HCT116 (cell line): ENCODE data around the gene CARD16. TPM values are rescaled to one million over a fixed set of nuclear protein-coding genes. Genes with fewer than 3 reads are reported as not detected.

ENCODE experiments used
- ATAC-seq: fragments of 200-7000 bp; cut with Tn5 transposase; 2 replicates; pipeline ENCODE4 v1.9.1; 2020; ENCODE audit warnings: mild to moderate bottlenecking, moderate library complexity
- BruUV-seq: library from RNA; stranded (reverse); fragments of 400-500 nt; replicated peaks from 2 replicates; lab custom pipeline; 2021; lab: Mats Ljungman, UMichigan
- CTCF ChIA-PET: fragments of 300-600 bp; sonication (Branson Sonifier 250); formaldehyde crosslinking; loops from one replicate; lab custom pipeline; 2021; ENCODE audit warnings: antibody characterized with exemption; lab: Charles Lee
- POLR2A ChIA-PET: fragments of 300-600, 350-600 bp; sonication (Branson Sonifier 250); formaldehyde crosslinking; loops from one replicate; lab custom pipeline; 2021; ENCODE audit warnings: antibody characterized with exemption; lab: Charles Lee
- RAD21 ChIA-PET, 2 experiments: fragments of 300-600 bp; sonication (Branson Sonifier 250); formaldehyde crosslinking; loops; one replicate each; lab custom pipeline; 2023; ENCODE audit warnings: low total read pairs in 2 of 2; ENCODE audit not compliant: uncharacterized antibody in 2 of 2, unreplicated experiment in 2 of 2, low non-redundant PET in 1 of 2; lab: Charles Lee
- DNase-seq: peaks from one replicate; pipeline ENCODE4 v3.0.0-alpha.2; 2010; ENCODE audit warnings: low read depth, low spot score
- H2AFZ ChIP-seq: fragments of 200-600 bp; shearing (Covaris generic), sonication (generic); 2 replicates; pipeline ENCODE4 v1.6.1; 2017; ENCODE audit warnings: low read depth, mixed run types, mixed read lengths, antibody characterized with exemption, low read length; ENCODE audit not compliant: poor library complexity, severe bottlenecking
- H3K27ac ChIP-seq: 2 replicates; pipeline ENCODE4 v1.5.1; 2012; ENCODE audit warnings: low read depth, low read length
- H3K27me3 ChIP-seq: fragments of 200-600 bp; sonication (generic); 2 replicates; pipeline ENCODE4 v1.6.1; 2016; ENCODE audit warnings: mixed run types, low read length, mixed read lengths; ENCODE audit not compliant: insufficient read depth
- H3K36me3 ChIP-seq, 2 experiments: fragments of 200-500 bp in 1 of 2; fragments of 200-600 bp in 1 of 2; sonication (Bioruptor generic) in 1 of 2; sonication (generic) in 1 of 2; 2 replicates each; pipeline versions ENCODE4 v1.5.1 to v1.6.1; 2014 to 2016; ENCODE audit warnings: low read length in 2 of 2, inconsistent platforms in 1 of 2, mixed read lengths in 1 of 2, mixed run types in 1 of 2; ENCODE audit not compliant: insufficient read depth in 2 of 2, control insufficient read depth in 1 of 2
- H3K4me1 ChIP-seq, 2 experiments: fragments of 200-600 bp in 1 of 2; sonication (generic) in 1 of 2; 2 replicates each; pipeline versions ENCODE4 v1.5.1 to v1.6.1; 2012 to 2017; ENCODE audit warnings: low read length in 2 of 2, inconsistent platforms in 1 of 2, mild to moderate bottlenecking in 1 of 2, mixed read lengths in 1 of 2, mixed run types in 1 of 2, moderate library complexity in 1 of 2; ENCODE audit not compliant: insufficient read depth in 2 of 2, control insufficient read depth in 1 of 2
- H3K4me2 ChIP-seq: fragments of 200-600 bp; sonication (generic); 2 replicates; pipeline ENCODE4 v1.6.1; 2017; ENCODE audit warnings: mixed run types, low read length, mixed read lengths
- H3K4me3 ChIP-seq, 2 experiments: fragments of 200-600 bp in 1 of 2; sonication (generic) in 1 of 2; replicated peaks in 1 of 2; 2 replicates each; pipeline ENCODE4 v1.5.1; 2011 to 2016; ENCODE audit warnings: low read length in 2 of 2, control low read depth in 1 of 2, low read depth in 1 of 2, mild to moderate bottlenecking in 1 of 2, mixed read lengths in 1 of 2, mixed run types in 1 of 2
- H3K79me2 ChIP-seq: fragments of 200-600 bp; sonication (generic); 2 replicates; pipeline ENCODE4 v1.6.1; 2017; ENCODE audit warnings: mild to moderate bottlenecking, mixed run types, low read length, moderate library complexity, mixed read lengths; ENCODE audit not compliant: insufficient read depth
- H3K9ac ChIP-seq: fragments of 200-600 bp; sonication (generic); 2 replicates; pipeline ENCODE4 v1.6.1; 2016; ENCODE audit warnings: low read length, mixed read lengths
- H3K9me2 ChIP-seq: fragments of 200-600 bp; sonication (generic), shearing (Covaris generic); 2 replicates; pipeline ENCODE4 v1.6.1; 2017; ENCODE audit warnings: mixed run types, mild to moderate bottlenecking, moderate library complexity; ENCODE audit not compliant: insufficient read depth
- H3K9me3 ChIP-seq, 2 experiments: fragments of 200-500 bp in 1 of 2; fragments of 200-600 bp in 1 of 2; sonication (Bioruptor generic) in 1 of 2; sonication (generic) in 1 of 2; 2 replicates each; pipeline ENCODE4 v1.6.1; 2014 to 2017; ENCODE audit warnings: low read length in 2 of 2, mixed read lengths in 2 of 2, inconsistent platforms in 1 of 2, low read depth in 1 of 2, mild to moderate bottlenecking in 1 of 2, mixed run types in 1 of 2, moderate library complexity in 1 of 2; ENCODE audit not compliant: control insufficient read depth in 1 of 2, insufficient read depth in 1 of 2
- H4K20me1 ChIP-seq: fragments of 200-600 bp; sonication (generic), shearing (Covaris generic); 2 replicates; pipeline ENCODE4 v1.6.1; 2017; ENCODE audit warnings: mixed run types, mild to moderate bottlenecking, moderate library complexity; ENCODE audit not compliant: insufficient read depth
- CTCF ChIP-seq, 3 experiments: fragments of 200-600 bp in 1 of 3; sonication (generic) in 1 of 3; IDR thresholded peaks in 2 of 3; conservative IDR thresholded peaks in 1 of 3; 2 replicates each; pipeline ENCODE4 v1.5.1; 2012 to 2017; ENCODE audit warnings: low read depth in 2 of 3, low read length in 2 of 3, antibody characterized with exemption in 1 of 3, borderline replicate concordance in 1 of 3, control low read depth in 1 of 3, mild to moderate bottlenecking in 1 of 3, mixed read lengths in 1 of 3, mixed run types in 1 of 3, moderate library complexity in 1 of 3; ENCODE audit not compliant: insufficient read depth in 1 of 3
- EGR1 ChIP-seq: IDR thresholded peaks from 2 replicates; pipeline ENCODE4 v1.6.1; 2012; ENCODE audit warnings: low read depth
- POLR2A ChIP-seq: IDR thresholded peaks from 2 replicates; pipeline ENCODE4 v1.7.0; 2011; ENCODE audit warnings: borderline replicate concordance; ENCODE audit not compliant: insufficient read depth, insufficient read length; ENCODE audit errors: extremely low read depth
- SIN3A ChIP-seq: IDR thresholded peaks from 2 replicates; pipeline ENCODE4 v1.6.1; 2012; ENCODE audit warnings: low read depth
- SRF ChIP-seq: IDR thresholded peaks from 2 replicates; pipeline ENCODE4 v1.6.1; 2012; ENCODE audit warnings: low read depth
- TCF7L2 ChIP-seq: IDR thresholded peaks from 2 replicates; pipeline ENCODE4 v1.7.0; 2011; ENCODE audit warnings: borderline replicate concordance, inconsistent platforms; ENCODE audit not compliant: insufficient read depth, insufficient read length; ENCODE audit errors: extremely low read depth
- YY1 ChIP-seq: IDR thresholded peaks from 2 replicates; pipeline ENCODE4 v1.6.1; 2011; ENCODE audit warnings: low read length, low read depth, moderate library complexity, mild to moderate bottlenecking; ENCODE audit not compliant: insufficient replicate concordance; ENCODE audit errors: extremely low read depth
- ZFX ChIP-seq: fragments of 450-650 bp; IDR thresholded peaks from 2 replicates; pipeline ENCODE4 v1.6.1; 2017
- intact Hi-C: fragments of 100-400 bp; cut with micrococcal nuclease; formaldehyde crosslinking; loops from 2 replicates; pipeline ENCODE4 v1.10.0; 2022
- total RNA-seq: library from RNA; stranded (reverse); gene quantifications from one replicate; pipeline ENCODE4 v1.2.1, GENCODE V29; 2021; ENCODE audit not compliant: unreplicated experiment

The CARD16 gene
- total RNA-seq, 1 experiment from 2014 or later = not detected

GRCh38 chr11:105040703-105041102 is 4.4 kb downstream of the CARD16 start:
- H3K9ac ChIP-seq = no peak overlapping the region
- ATAC-seq (no peak), DNase-seq (no peak)
- no peaks in the 10 kb centered on the region for H4K20me1 ChIP-seq
- no TSS peak for BruUV-seq
- H3K4me3 ChIP-seq = no peak overlapping the region
- H3K4me2 ChIP-seq = no peak overlapping the region
- TF ChIP-seq POLR2A = no peak
- no peak for TF ChIP-seq SRF
- no peak for TF ChIP-seq YY1
- no peak for TF ChIP-seq ZFX
- TF ChIP-seq SIN3A = no peak
- TF ChIP-seq TCF7L2 = no peak
- no peak for TF ChIP-seq EGR1
- TF ChIP-seq CTCF (IDR thresholded peaks at IDR 0.05 in 2 of 3, conservative IDR thresholded peaks at IDR 0.05 in 1 of 3; ENCODE audit: borderline replicate concordance in 1 of 3, insufficient read depth in 1 of 3, low read depth in 2 of 3, low read length in 2 of 3) = no peak
- ChIA-PET RAD21 (no interaction called here), POLR2A (no interaction called here), CTCF (no interaction called here)
- H2AFZ ChIP-seq = no peak overlapping the region
- H3K27ac ChIP-seq = no peak overlapping the region
- H3K9me3 ChIP-seq = no peaks in the 10 kb centered on the region
- intact Hi-C loops = no loop called here
- H3K36me3 ChIP-seq = no peaks in the 10 kb centered on the region
- no peaks in the 10 kb centered on the region for H3K79me2 ChIP-seq
- no peaks in the 10 kb centered on the region for H3K27me3 ChIP-seq
- H3K4me1 ChIP-seq = no peaks in the 10 kb centered on the region
- no peaks in the 10 kb centered on the region for H3K9me2 ChIP-seq
